ENCODE data around the gene HDGFL2.

Gene HDGFL2

GRCh38 chr19:4448147-4448985, 23.7 kb upstream of the HDGFL2 start:
- ChIA-PET CTCF (no interaction called here), POLR2A (interaction anchor here (1.5 kb wide), 1 partner anchor 23 kb away, joined by 5 read pairs; the partner anchor contains the start of gene HDGFL2)
- TF ChIP-seq ZNF384 (IDR thresholded peaks at IDR 0.05) (no peak), LEF1 (IDR thresholded peaks at IDR 0.05; ENCODE audit: borderline replicate concordance) (no peak), FOXA1 (IDR thresholded peaks at IDR 0.05) (no peak), L3MBTL2 (conservative IDR thresholded peaks at IDR 0.05) (no peak), FOXK2 (IDR thresholded peaks at IDR 0.05) (no peak), FOXM1 (IDR thresholded peaks at IDR 0.05; ENCODE audit: borderline replicate concordance) (no peak), SUZ12 (IDR thresholded peaks at IDR 0.05) (no peak), PKNOX1 (IDR thresholded peaks at IDR 0.05) (no peak), CTBP1 (IDR thresholded peaks at IDR 0.05; ENCODE audit: borderline replicate concordance) (no peak), BHLHE40 (IDR thresholded peaks at IDR 0.05; ENCODE audit: borderline replicate concordance) (no peak), NFRKB (IDR thresholded peaks at IDR 0.05) (no peak), ELF4 (IDR thresholded peaks at IDR 0.05) (no peak)
- DNase-seq (ENCODE audit: extremely low spot score): no peak

- CTCF ChIA-PET: no interaction called here
- POLR2A ChIA-PET: interaction anchor here (1.5 kb wide), 1 partner anchor 22 kb away, joined by 5 read pairs; the partner anchor contains the start of gene HDGFL2
- no peak for TF ChIP-seq LEF1 (IDR thresholded peaks at IDR 0.05; ENCODE audit: borderline replicate concordance)
- no peak for TF ChIP-seq ARNT (IDR thresholded peaks at IDR 0.05)
- TF ChIP-seq L3MBTL2 (conservative IDR thresholded peaks at IDR 0.05): no peak
- no peak for TF ChIP-seq HDGF (IDR thresholded peaks at IDR 0.05; ENCODE audit: borderline replicate concordance)
- no peak for TF ChIP-seq FOXK2 (IDR thresholded peaks at IDR 0.05)
- TF ChIP-seq PKNOX1 (IDR thresholded peaks at IDR 0.05): no peak
- TF ChIP-seq ZNF384 (IDR thresholded peaks at IDR 0.05): no peak
- no peak for TF ChIP-seq FOXA1 (IDR thresholded peaks at IDR 0.05)
- no peak for TF ChIP-seq TARDBP (IDR thresholded peaks at IDR 0.05)
- no peak for TF ChIP-seq FOXM1 (IDR thresholded peaks at IDR 0.05; ENCODE audit: borderline replicate concordance)
- no peak for TF ChIP-seq CTBP1 (IDR thresholded peaks at IDR 0.05; ENCODE audit: borderline replicate concordance)
- no peak for TF ChIP-seq NFRKB (IDR thresholded peaks at IDR 0.05)
- no peak for TF ChIP-seq SP1 (IDR thresholded peaks at IDR 0.05)
- no peak for TF ChIP-seq ELF4 (IDR thresholded peaks at IDR 0.05)
- TF ChIP-seq BHLHE40 (IDR thresholded peaks at IDR 0.05; ENCODE audit: borderline replicate concordance): no peak
- TF ChIP-seq SUZ12 (IDR thresholded peaks at IDR 0.05): no peak
- DNase-seq (ENCODE audit: extremely low spot score): no peak
Observed at GRCh38 chr19:4449022-4449638, 23.0 kb upstream of the HDGFL2 start.

- CTCF ChIA-PET: interaction anchor here (0.6 kb wide), 1 partner anchor 39 kb away, joined by 3 read pairs; no protein-coding TSS in a partner anchor
- POLR2A ChIA-PET: interaction anchor here (1.5 kb wide), 1 partner anchor 22 kb away, joined by 5 read pairs; the partner anchor contains the start of gene HDGFL2
- DNase-seq (ENCODE audit: extremely low spot score): no peak
- no peak for TF ChIP-seq L3MBTL2 (conservative IDR thresholded peaks at IDR 0.05)
- TF ChIP-seq NFRKB (IDR thresholded peaks at IDR 0.05): no peak
- no peak for TF ChIP-seq HDGF (IDR thresholded peaks at IDR 0.05; ENCODE audit: borderline replicate concordance)
- no peak for TF ChIP-seq BHLHE40 (IDR thresholded peaks at IDR 0.05; ENCODE audit: borderline replicate concordance)
- TF ChIP-seq CTBP1 (IDR thresholded peaks at IDR 0.05; ENCODE audit: borderline replicate concordance): no peak
- TF ChIP-seq ELF4 (IDR thresholded peaks at IDR 0.05): no peak
- no peak for TF ChIP-seq LEF1 (IDR thresholded peaks at IDR 0.05; ENCODE audit: borderline replicate concordance)
- TF ChIP-seq FOXM1 (IDR thresholded peaks at IDR 0.05; ENCODE audit: borderline replicate concordance): no peak
- TF ChIP-seq FOXK2 (IDR thresholded peaks at IDR 0.05): no peak
- TF ChIP-seq PKNOX1 (IDR thresholded peaks at IDR 0.05): no peak
- TF ChIP-seq FOXA1 (IDR thresholded peaks at IDR 0.05): no peak
- no peak for TF ChIP-seq SP1 (IDR thresholded peaks at IDR 0.05)
- TF ChIP-seq TARDBP (IDR thresholded peaks at IDR 0.05): no peak
- TF ChIP-seq ARNT (IDR thresholded peaks at IDR 0.05): no peak
- no peak for TF ChIP-seq SUZ12 (IDR thresholded peaks at IDR 0.05)
Observed at GRCh38 chr19:4449639-4450028, 22.5 kb upstream of the HDGFL2 start.

- ChIA-PET POLR2A (no interaction called here), CTCF (no interaction called here)
- DNase-seq (ENCODE audit: extremely low spot score): no peak
- TF ChIP-seq ZNF384 (IDR thresholded peaks at IDR 0.05) (no peak), PKNOX1 (IDR thresholded peaks at IDR 0.05) (no peak), HDGF (IDR thresholded peaks at IDR 0.05; ENCODE audit: borderline replicate concordance) (no peak), NFRKB (IDR thresholded peaks at IDR 0.05) (no peak), ARNT (IDR thresholded peaks at IDR 0.05) (no peak), FOXA1 (IDR thresholded peaks at IDR 0.05) (no peak), ELF4 (IDR thresholded peaks at IDR 0.05) (no peak), TARDBP (IDR thresholded peaks at IDR 0.05) (no peak), SUZ12 (IDR thresholded peaks at IDR 0.05) (no peak), SP1 (IDR thresholded peaks at IDR 0.05) (no peak), FOXM1 (IDR thresholded peaks at IDR 0.05; ENCODE audit: borderline replicate concordance) (no peak), FOXK2 (IDR thresholded peaks at IDR 0.05) (no peak), BHLHE40 (IDR thresholded peaks at IDR 0.05; ENCODE audit: borderline replicate concordance) (no peak), L3MBTL2 (conservative IDR thresholded peaks at IDR 0.05) (no peak)
Observed at GRCh38 chr19:4452230-4452990, 19.7 kb upstream of the HDGFL2 start.
